Gastroesophageal sphincter (tissue), 4 donors: ENCODE data around the gene ZPBP. TPM values are rescaled to one million over a fixed set of nuclear protein-coding genes. Genes with fewer than 3 reads are reported as not detected.

Experiments
- ATAC-seq: fragments of 150-250 bp; one replicate; pipeline ENCODE4 v1.9.1; 2016; ENCODE audit warnings: mild to moderate bottlenecking, moderate library complexity
- H3K27ac ChIP-seq, 4 donors: fragments of 200-600 bp; sonication (generic) in 3 of 4; 1 replicate in 3 of 4; 2 replicates in 1 of 4; pipeline ENCODE4 v1.5.1; 2016 to 2019
- H3K27me3 ChIP-seq: fragments of 200-600 bp; sonication (generic); one replicate; pipeline ENCODE4 v1.5.1; 2019
- H3K36me3 ChIP-seq, 2 donors: fragments of 200-600 bp; sonication (generic); one replicate each; pipeline ENCODE4 v1.5.1; 2019; ENCODE audit warnings: control low read depth in 1 of 2
- H3K4me1 ChIP-seq, 3 donors: fragments of 200-600 bp; sonication (generic); 1 replicate in 2 of 3; 2 replicates in 1 of 3; pipeline ENCODE4 v1.5.1; 2016 to 2019; ENCODE audit warnings: control low read depth in 2 of 3
- H3K4me3 ChIP-seq, 2 donors: fragments of 200-600 bp; sonication (generic); one replicate each; pipeline ENCODE4 v1.5.1; 2019; ENCODE audit warnings: mild to moderate bottlenecking in 1 of 2, moderate library complexity in 1 of 2
- H3K9me3 ChIP-seq, 3 donors: fragments of 200-600 bp; sonication (generic); one replicate each; pipeline ENCODE4 v1.5.1; 2017 to 2019; ENCODE audit warnings: control low read depth in 2 of 3
- EP300 ChIP-seq: sonication (generic); formaldehyde crosslinking; IDR thresholded peaks from one replicate; pipeline ENCODE4 v1.6.1; 2017; ENCODE audit warnings: antibody characterized with exemption, mild to moderate bottlenecking
- POLR2A ChIP-seq, 2 donors: fragments of 450-650 bp; IDR thresholded peaks; one replicate each; pipeline ENCODE4 v1.6.1; 2017; ENCODE audit warnings: antibody characterized with exemption in 2 of 2, mild to moderate bottlenecking in 2 of 2, moderate library complexity in 1 of 2
- POLR2AphosphoS5 ChIP-seq: sonication (generic); formaldehyde crosslinking; IDR thresholded peaks from one replicate; pipeline ENCODE4 v1.6.1; 2017; ENCODE audit warnings: antibody characterized with exemption
- WGBS, 2 donors: methylation state at CpG; one replicate each; pipeline ENCODE4 v1.1.5; 2018; ENCODE audit warnings: low coverage in 1 of 2; 5-methylcytosine and 5-hydroxymethylcytosine counted together
- total RNA-seq, 4 donors: library from RNA; depleted of rRNA; stranded (reverse); fragments of >200 nt; gene quantifications; one replicate each; pipeline ENCODE4 v1.1.0, GENCODE V29; 2016
- TF ChIP-seq, protein P1 (sequence below), 4 experiments: fragments of 200-600 bp in 2 of 4; fragments of 450-650 bp in 2 of 4; sonication (generic) in 1 of 4; IDR thresholded peaks; one replicate each; pipeline ENCODE4 v1.5.1; 2017 to 2019; ENCODE audit warnings: antibody characterized with exemption in 4 of 4, mild to moderate bottlenecking in 2 of 4, moderate library complexity in 2 of 4

Gene ZPBP
- total RNA-seq, 4 donors from 2014 or later = not detected

DNA sequence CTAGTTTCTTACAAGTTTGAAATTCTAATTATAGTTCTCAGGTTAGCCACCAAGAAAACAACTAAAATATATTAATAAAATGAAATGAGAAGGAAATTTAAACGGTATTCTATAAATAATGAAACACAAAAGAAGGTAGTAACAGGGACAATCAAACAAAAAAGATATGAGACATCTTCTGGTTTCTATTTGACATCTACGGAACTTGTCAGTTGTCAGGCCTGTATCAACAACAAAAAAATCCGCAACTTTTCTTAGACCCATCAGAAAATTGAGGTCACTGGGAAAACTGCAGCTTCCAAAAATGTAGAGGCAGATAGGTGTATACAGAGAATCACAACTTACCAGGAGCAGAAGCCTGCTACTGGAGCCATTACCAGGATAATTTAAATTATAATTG lies 70.6 kb downstream of the ZPBP start:
- 71 to 77% methylated on average over 3 of the region's 3 CpGs for WGBS, 2 donors
- TF ChIP-seq EP300 (no peak), POLR2AphosphoS5 (no peak)
- TF ChIP-seq, protein P1, sequence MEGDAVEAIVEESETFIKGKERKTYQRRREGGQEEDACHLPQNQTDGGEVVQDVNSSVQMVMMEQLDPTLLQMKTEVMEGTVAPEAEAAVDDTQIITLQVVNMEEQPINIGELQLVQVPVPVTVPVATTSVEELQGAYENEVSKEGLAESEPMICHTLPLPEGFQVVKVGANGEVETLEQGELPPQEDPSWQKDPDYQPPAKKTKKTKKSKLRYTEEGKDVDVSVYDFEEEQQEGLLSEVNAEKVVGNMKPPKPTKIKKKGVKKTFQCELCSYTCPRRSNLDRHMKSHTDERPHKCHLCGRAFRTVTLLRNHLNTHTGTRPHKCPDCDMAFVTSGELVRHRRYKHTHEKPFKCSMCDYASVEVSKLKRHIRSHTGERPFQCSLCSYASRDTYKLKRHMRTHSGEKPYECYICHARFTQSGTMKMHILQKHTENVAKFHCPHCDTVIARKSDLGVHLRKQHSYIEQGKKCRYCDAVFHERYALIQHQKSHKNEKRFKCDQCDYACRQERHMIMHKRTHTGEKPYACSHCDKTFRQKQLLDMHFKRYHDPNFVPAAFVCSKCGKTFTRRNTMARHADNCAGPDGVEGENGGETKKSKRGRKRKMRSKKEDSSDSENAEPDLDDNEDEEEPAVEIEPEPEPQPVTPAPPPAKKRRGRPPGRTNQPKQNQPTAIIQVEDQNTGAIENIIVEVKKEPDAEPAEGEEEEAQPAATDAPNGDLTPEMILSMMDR (IDR thresholded peaks at IDR 0.05) = no peak
- Histone ChIP-seq H3K27ac (no peak overlapping the region), H3K4me1 (no peaks in the 10 kb centered on the region), H3K4me3 (no peak overlapping the region), H3K9me3 (no peaks in the 10 kb centered on the region), H3K27me3 (no peaks in the 10 kb centered on the region), H3K36me3 (no peaks in the 10 kb centered on the region)
- ATAC-seq = no peak

- H3K4me1 ChIP-seq = no peaks in the 10 kb centered on the region
- 70 to 76% methylated on average over 6 of the region's 6 CpGs for WGBS, 2 donors
- no peaks in the 10 kb centered on the region for H3K36me3 ChIP-seq
- H3K4me3 ChIP-seq = no peak overlapping the region
- ATAC-seq = no peak
- H3K27ac ChIP-seq = no peak overlapping the region
- no peaks in the 10 kb centered on the region for H3K9me3 ChIP-seq
- TF ChIP-seq EP300 (no peak), POLR2AphosphoS5 (no peak), POLR2A (IDR thresholded peaks at IDR 0.05) (no peak)
- TF ChIP-seq, protein P1 (IDR thresholded peaks at IDR 0.05) = no peak
- no peaks in the 10 kb centered on the region for H3K27me3 ChIP-seq
Measured at GRCh38 chr7:49995681-49996080, 97.4 kb downstream of the ZPBP start.

DNA sequence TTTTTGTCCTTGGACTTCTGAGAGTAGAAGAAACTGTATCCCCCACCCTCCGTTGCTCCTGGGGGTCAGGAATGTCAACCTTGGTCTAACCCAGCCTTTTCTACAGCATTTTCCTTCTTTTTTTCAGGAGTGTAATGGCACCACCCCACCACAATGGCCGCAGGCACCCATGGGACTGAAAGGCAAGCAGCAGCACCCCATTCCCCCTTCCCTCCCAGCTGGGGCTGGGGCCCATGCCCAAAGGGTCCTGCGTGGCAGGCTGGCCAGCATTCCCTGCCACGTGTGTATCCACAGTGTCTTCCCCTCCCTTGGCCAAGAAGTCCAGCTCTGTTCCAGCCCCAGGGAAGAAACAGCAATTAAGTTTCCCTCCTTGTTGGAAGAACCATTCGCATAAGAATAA lies 106.9 kb downstream of the ZPBP start:
- Histone ChIP-seq H3K27me3 (no peaks in the 10 kb centered on the region), H3K27ac (no peak overlapping the region), H3K4me1 (no peaks in the 10 kb centered on the region), H3K4me3 (no peak overlapping the region), H3K9me3 (peaks cover 0 to 4% (median 0%) of the 10 kb centered on the region in 3 donors), H3K36me3 (no peaks in the 10 kb centered on the region)
- TF ChIP-seq EP300 (no peak), POLR2A (IDR thresholded peaks at IDR 0.05) (no peak), POLR2AphosphoS5 (no peak)
- TF ChIP-seq, protein P1 (IDR thresholded peaks at IDR 0.05) = no peak
- no peak for ATAC-seq
- 77 to 86% methylated on average over 1 to 5 of the region's 5 CpGs for WGBS, 2 donors

GRCh38 chr7:49980465-49980864 lies 112.6 kb downstream of the ZPBP start:
- ATAC-seq = no peak
- TF ChIP-seq, protein P1 (IDR thresholded peaks at IDR 0.05) = no peak
- no peak for TF ChIP-seq EP300
- no peak for TF ChIP-seq POLR2A (IDR thresholded peaks at IDR 0.05)
- TF ChIP-seq POLR2AphosphoS5 = no peak
- H3K9me3 ChIP-seq = no peaks in the 10 kb centered on the region
- H3K4me3 ChIP-seq = no peak overlapping the region
- WGBS, 2 donors = 79 to 83% methylated on average over 8 to 9 of the region's 9 CpGs
- H3K27ac ChIP-seq = no peak overlapping the region
- no peaks in the 10 kb centered on the region for H3K4me1 ChIP-seq
- no peaks in the 10 kb centered on the region for H3K36me3 ChIP-seq
- peaks cover 3% of the 10 kb centered on the region for H3K27me3 ChIP-seq

- Histone ChIP-seq H3K27ac (no peak overlapping the region), H3K4me3 (no peak overlapping the region), H3K4me1 (no peaks in the 10 kb centered on the region), H3K9me3 (no peaks in the 10 kb centered on the region), H3K36me3 (no peaks in the 10 kb centered on the region), H3K27me3 (peaks cover 3% of the 10 kb centered on the region)
- TF ChIP-seq EP300 (no peak), POLR2A (IDR thresholded peaks at IDR 0.05) (no peak), POLR2AphosphoS5 (no peak)
- TF ChIP-seq, protein P1 (IDR thresholded peaks at IDR 0.05) = no peak
- no peak for ATAC-seq
- 20 to 40% methylated on average over 1 of the region's 1 CpG for WGBS, 2 donors
Measured at GRCh38 chr7:49976238-49976637, 116.8 kb downstream of the ZPBP start.
